Omental fat pad (tissue), 4 donors: ENCODE measurements around the gene ST6GALNAC2. TPM values are rescaled to one million over a fixed set of nuclear protein-coding genes. Genes with fewer than 3 reads are reported as not detected.

Source experiments
- ATAC-seq: fragments of 150-250 bp; one replicate; pipeline ENCODE4 v1.9.1; 2016; ENCODE audit warnings: mild to moderate bottlenecking, moderate library complexity; ENCODE audit not compliant: low FRiP score
- DNase-seq: peaks from one replicate; pipeline ENCODE4 v3.0.0-alpha.2; 2019; ENCODE audit warnings: low spot score
- total RNA-seq, 4 donors: library from RNA; depleted of rRNA; stranded (reverse); fragments of >200 nt; gene quantifications; one replicate each; pipeline ENCODE4 v1.1.0, GENCODE V29; 2016
- TF ChIP-seq, protein P1 (sequence below), 3 donors: fragments of 450-650 bp; IDR thresholded peaks; one replicate each; pipeline ENCODE4 v1.5.1; 2016 to 2017; ENCODE audit warnings: antibody characterized with exemption in 3 of 3, mild to moderate bottlenecking in 3 of 3, moderate library complexity in 2 of 3

Gene ST6GALNAC2
- total RNA-seq, 4 donors from 2014 or later, result 4.2 to 12.1 (median 9.7) TPM

DNA sequence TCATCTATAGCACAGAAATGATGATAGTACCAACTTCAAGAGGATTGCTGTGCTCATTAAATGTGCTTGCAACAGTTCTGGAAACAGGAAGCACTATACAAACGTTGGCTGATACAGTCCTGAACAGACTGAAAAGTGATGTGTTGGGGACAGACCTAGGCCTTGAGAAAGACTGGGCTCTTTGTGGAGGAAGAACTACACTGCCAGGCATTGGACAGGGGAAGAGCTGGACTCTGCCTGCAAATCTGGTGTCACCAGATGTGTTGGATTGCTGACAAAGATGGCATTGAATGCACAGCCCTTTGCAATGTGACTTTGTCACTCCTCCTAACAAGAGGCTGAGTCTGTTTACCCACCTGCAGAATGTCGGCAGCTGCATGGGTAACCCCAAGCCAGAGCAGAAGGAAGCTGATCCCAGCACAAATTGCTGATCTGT lies 12.4 kb upstream of the ST6GALNAC2 start:
- DNase-seq (no peak), ATAC-seq (peak; percentile 12)
- TF ChIP-seq, protein P1, sequence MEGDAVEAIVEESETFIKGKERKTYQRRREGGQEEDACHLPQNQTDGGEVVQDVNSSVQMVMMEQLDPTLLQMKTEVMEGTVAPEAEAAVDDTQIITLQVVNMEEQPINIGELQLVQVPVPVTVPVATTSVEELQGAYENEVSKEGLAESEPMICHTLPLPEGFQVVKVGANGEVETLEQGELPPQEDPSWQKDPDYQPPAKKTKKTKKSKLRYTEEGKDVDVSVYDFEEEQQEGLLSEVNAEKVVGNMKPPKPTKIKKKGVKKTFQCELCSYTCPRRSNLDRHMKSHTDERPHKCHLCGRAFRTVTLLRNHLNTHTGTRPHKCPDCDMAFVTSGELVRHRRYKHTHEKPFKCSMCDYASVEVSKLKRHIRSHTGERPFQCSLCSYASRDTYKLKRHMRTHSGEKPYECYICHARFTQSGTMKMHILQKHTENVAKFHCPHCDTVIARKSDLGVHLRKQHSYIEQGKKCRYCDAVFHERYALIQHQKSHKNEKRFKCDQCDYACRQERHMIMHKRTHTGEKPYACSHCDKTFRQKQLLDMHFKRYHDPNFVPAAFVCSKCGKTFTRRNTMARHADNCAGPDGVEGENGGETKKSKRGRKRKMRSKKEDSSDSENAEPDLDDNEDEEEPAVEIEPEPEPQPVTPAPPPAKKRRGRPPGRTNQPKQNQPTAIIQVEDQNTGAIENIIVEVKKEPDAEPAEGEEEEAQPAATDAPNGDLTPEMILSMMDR (IDR thresholded peaks at IDR 0.05), result no peak

DNA sequence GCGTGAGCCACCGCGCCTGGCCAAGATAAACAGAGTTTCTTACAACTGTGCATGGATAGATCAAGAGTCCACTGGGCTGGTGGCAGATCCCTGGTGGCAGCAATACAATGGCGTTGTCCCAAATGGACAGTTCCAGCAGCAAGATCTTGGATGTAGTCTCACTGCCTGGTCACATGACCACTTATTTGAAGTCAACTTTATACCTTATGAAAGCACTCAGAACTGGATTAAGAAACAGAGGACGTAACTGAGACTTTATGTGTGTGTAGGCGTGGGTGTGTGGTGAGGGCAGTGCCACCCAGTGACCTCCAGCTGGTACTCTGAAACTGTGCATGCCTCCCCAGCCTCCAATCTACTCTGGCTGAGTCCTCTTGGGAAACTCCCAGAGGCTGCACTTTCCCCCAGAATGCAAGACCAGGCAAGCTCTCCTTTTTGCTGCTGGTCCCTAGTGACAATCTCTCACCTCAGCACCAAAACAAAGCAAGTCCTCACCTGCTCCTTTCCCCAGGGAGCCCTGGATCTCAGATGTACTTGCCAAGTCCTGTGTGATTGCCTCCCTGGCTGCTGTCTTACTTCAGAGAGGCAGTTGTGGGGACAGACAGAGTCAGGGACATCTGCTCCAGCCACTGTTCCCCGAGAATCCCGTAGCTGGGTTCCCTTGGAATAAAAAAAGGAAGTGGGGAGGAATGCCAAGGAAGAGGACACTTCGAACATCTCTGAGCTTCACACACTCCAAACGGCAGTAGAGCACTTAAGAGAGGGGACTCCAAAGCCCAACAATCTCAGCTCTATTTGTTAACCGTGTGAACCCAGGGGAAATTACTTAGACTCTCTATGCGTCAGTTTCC lies 11.7 kb upstream of the ST6GALNAC2 start:
- TF ChIP-seq, protein P1 (IDR thresholded peaks at IDR 0.05), result no peak
- ATAC-seq, result peak; percentile 56
- no peak for DNase-seq

DNA sequence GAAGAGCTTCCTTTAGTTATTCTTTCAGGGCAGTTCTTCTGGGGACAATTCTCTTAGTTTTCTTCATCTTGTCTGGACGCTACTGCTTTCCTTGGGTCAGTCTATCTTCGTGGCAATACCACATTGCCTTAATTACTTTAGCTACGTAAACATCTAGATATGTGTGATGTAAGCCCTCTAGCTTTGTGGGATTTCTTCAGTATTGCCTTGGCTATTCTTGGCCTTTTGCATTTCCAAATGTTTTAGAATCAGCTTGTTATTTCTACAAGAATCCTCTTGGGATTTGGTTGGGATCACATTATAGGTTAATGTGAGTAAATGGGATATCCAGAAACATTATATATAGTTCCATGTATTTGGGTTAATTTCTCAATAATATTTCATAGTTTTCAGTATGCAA lies 9.0 kb upstream of the ST6GALNAC2 start:
- TF ChIP-seq, protein P1 (IDR thresholded peaks at IDR 0.05), result no peak
- ATAC-seq, result no peak
- DNase-seq, result no peak

DNA sequence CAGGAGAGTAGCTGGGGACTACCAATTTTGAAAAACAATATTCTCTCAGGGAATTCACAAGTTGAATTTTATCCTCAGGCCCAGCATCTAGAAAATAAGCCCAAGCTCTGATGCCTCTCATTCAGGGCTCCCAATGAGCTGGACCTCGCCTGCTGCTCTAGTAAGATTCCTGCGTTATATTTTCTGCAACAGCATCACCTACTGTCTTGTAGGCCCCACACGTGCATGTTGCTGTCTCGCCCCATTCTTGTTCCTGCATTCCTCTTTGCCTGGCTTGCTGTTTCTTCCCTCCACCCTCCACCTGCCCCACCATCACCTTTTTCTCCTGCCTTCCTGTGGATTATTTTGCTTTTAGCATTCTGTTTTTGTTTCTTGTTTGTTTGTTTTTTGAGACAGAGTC lies 8.3 kb upstream of the ST6GALNAC2 start:
- DNase-seq (no peak), ATAC-seq (no peak)

DNA sequence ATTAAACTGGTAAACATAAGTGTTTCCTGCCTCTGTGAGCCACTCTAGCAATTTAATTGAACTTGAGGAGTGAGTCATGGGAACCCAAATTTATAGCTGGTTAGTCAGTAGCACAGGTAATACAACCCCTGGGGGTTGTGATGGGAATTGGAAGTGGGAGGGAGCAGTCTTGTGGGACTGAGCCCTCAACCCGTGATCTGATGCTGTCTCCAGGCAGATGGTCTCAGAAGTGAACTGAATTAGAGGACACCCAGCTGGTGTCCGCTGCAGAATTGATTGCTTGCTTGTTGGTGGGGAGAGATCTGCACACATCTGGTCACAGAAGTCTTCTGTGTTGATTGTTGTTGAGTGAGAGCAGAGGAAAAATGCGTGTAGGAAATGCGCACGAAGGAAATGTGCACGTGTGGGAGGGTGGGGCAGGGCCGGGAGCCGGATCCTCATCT lies 7.7 kb upstream of the ST6GALNAC2 start:
- TF ChIP-seq, protein P1 (IDR thresholded peaks at IDR 0.05), result no peak
- no peak for DNase-seq
- ATAC-seq, result no peak

More for the DNA sequence above, 8.3 kb upstream of the ST6GALNAC2 start:
- TF ChIP-seq, protein P1 (IDR thresholded peaks at IDR 0.05), result no peak

DNA sequence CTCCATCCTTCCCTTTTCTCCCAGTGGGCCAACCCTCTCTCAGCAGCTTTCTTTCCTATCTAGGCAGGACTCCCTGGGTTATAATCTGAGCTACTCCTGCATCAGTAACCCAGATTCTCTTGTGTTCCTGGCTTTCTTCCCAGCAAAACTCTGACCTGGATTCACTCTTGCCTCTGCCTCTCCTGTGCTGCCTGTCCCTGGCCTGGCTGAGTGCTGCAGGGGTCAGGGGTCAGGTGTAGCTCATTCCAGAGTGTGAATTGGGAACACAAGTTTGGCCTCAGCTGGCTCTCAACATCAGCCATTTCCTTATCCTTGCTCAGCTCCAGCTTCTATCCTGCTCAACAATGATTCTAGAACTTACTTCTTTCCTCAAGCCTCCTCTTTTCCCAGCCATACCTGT lies 2.5 kb upstream of the ST6GALNAC2 start:
- ATAC-seq, result no peak
- no peak for DNase-seq
- TF ChIP-seq, protein P1 (IDR thresholded peaks at IDR 0.05), result no peak
